Spleen (tissue), 11 donors: ENCODE results near the gene GABPB1. TPM values are rescaled to one million over a fixed set of nuclear protein-coding genes. Genes with fewer than 3 reads are reported as not detected.

Experiments used
- DNase-seq: peaks from one replicate; pipeline ENCODE4 v3.0.0-alpha.2; 2020
- H3K27ac ChIP-seq, 8 donors: fragments of 200-600 bp; sonication (generic) in 7 of 8; 1 replicate in 4 of 8; 2 replicates in 4 of 8; pipeline versions ENCODE4 v1.5.0 to v1.8.0; 2016 to 2021; ENCODE audit warnings: inconsistent platforms in 4 of 8, mild to moderate bottlenecking in 4 of 8, moderate library complexity in 1 of 8
- H3K27me3 ChIP-seq, 7 donors: fragments of 200-600 bp; sonication (generic) in 6 of 7; replicated peaks in 1 of 7; 1 replicate in 4 of 7; 2 replicates in 3 of 7; pipeline versions ENCODE4 v1.5.0 to v1.8.0; 2016 to 2021; ENCODE audit warnings: inconsistent platforms in 3 of 7, mild to moderate bottlenecking in 1 of 7
- H3K36me3 ChIP-seq, 6 donors: fragments of 200-600 bp; sonication (generic) in 5 of 6; 1 replicate in 4 of 6; 2 replicates in 2 of 6; pipeline versions ENCODE4 v1.5.0 to v1.8.0; 2016 to 2021; ENCODE audit warnings: inconsistent platforms in 2 of 6
- H3K4me1 ChIP-seq, 6 donors: fragments of 200-600 bp; sonication (generic) in 5 of 6; 1 replicate in 3 of 6; 2 replicates in 3 of 6; pipeline versions ENCODE4 v1.5.0 to v1.8.0; 2016 to 2021; ENCODE audit warnings: inconsistent platforms in 3 of 6
- H3K4me3 ChIP-seq, 8 donors: fragments of 200-600 bp; sonication (generic) in 7 of 8; 1 replicate in 4 of 8; 2 replicates in 4 of 8; pipeline versions ENCODE4 v1.5.0 to v1.8.0; 2016 to 2021; ENCODE audit warnings: inconsistent platforms in 4 of 8, mild to moderate bottlenecking in 4 of 8, moderate library complexity in 2 of 8
- H3K9me3 ChIP-seq, 8 donors: fragments of 200-600 bp; sonication (generic) in 7 of 8; 1 replicate in 4 of 8; 2 replicates in 4 of 8; pipeline versions ENCODE4 v1.5.0 to v1.8.0; 2016 to 2021; ENCODE audit warnings: inconsistent platforms in 4 of 8
- POLR2A ChIP-seq, 3 donors: fragments of 450-650 bp; IDR thresholded peaks; one replicate each; pipeline ENCODE4 v1.5.1; 2017; ENCODE audit warnings: antibody characterized with exemption in 3 of 3, mild to moderate bottlenecking in 1 of 3
- POLR2AphosphoS5 ChIP-seq, 3 donors: sonication (generic); formaldehyde crosslinking; IDR thresholded peaks; one replicate each; pipeline ENCODE4 v1.5.1; 2017; ENCODE audit warnings: antibody characterized with exemption in 3 of 3
- WGBS, 5 donors: extraction: QIAGEN DNeasy Blood & Tissue Kit in 3 of 5; methylation state at CpG; one replicate each; pipeline versions ENCODE4 v1.1.5 to v1.1.7; 2013 to 2018; 5-methylcytosine and 5-hydroxymethylcytosine counted together
- intact Hi-C: fragments of 100-400 bp; cut with DNase I; formaldehyde crosslinking; loops from one replicate; pipeline ENCODE4 v1.15.0; 2023; ENCODE audit warnings: low total_unique reads
- polyA plus RNA-seq, 3 donors: library from polyadenylated mRNA; stranded (reverse); fragments of 200-250 nt; gene quantifications; one replicate each; pipeline ENCODE4 v1.2.1, GENCODE V29; 2013
- total RNA-seq, 7 donors: library from RNA; depleted of rRNA in 3 of 7; stranded (reverse); fragments of >200 nt in 3 of 7; fragmentation: NEBNext Ultra II Directional in 4 of 7; extraction: Animal tissue kit (Norgen Biotek cat#: 25700) in 4 of 7; gene quantifications; one replicate each; pipeline versions ENCODE4 v1.1.0 to v1.2.1, GENCODE V29; 2016 to 2021
- TF ChIP-seq, protein P1 (sequence below), 11 experiments: fragments of 200-600 bp in 7 of 11; fragments of 450-650 bp in 4 of 11; sonication (generic) in 4 of 11; IDR thresholded peaks in 8 of 11; conservative IDR thresholded peaks in 3 of 11; 1 replicate in 7 of 11; 2 replicates in 4 of 11; pipeline versions ENCODE4 v1.4.0 to v1.8.0; 2016 to 2021; ENCODE audit warnings: antibody characterized with exemption in 11 of 11, inconsistent platforms in 4 of 11, mild to moderate bottlenecking in 1 of 11
- donor health status: healthy with polysubstance abuse.
- donor health status: DM: no; HTN: no; CAD: no; lungs with moderate emphysema.
- donor health status: DM: no; HTN: no; CAD: no.
- donor health status: Bipolar disorder and iron deficiency.
- donor health status: healthy.
- donor health status: DM: no; HTN: no; CAD: no.
- donor health status: DM: yes; HTN: yes; CAD: no.

The GABPB1 gene
- total and polyA plus RNA-seq, 10 donors = 7.7 to 36.9 (median 21.8) TPM

DNA sequence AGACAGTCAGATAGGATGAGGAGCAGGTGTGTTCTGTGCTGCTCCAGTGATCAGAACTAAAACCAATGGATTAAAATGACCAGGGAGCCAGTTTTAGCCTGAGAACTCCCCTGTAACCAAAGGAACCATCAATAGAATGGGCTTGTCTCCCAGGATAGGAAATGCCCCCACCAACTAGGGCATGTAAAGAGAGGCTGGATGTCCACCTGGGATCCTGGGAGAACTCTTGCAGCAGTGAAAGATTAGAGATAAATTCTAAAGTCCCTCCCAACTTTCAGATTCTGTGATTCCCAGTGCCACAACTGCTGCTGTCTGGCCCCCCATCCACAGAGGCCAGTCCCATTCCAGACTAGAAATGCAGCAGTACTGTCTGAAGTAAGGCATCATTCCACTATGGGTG lies 123.2 kb downstream of the GABPB1 start:
- Histone ChIP-seq H3K9me3 (no peaks in the 10 kb centered on the region), H3K36me3 (peaks cover 0 to 11% (median 0%) of the 10 kb centered on the region in 6 donors), H3K4me1 (no peaks in the 10 kb centered on the region), H3K27me3 (no peaks in the 10 kb centered on the region), H3K27ac (no peak overlapping the region), H3K4me3 (no peak overlapping the region)
- TF ChIP-seq POLR2A (IDR thresholded peaks at IDR 0.05) = no peak
- TF ChIP-seq POLR2AphosphoS5 (IDR thresholded peaks at IDR 0.05) = no peak
- TF ChIP-seq, protein P1, sequence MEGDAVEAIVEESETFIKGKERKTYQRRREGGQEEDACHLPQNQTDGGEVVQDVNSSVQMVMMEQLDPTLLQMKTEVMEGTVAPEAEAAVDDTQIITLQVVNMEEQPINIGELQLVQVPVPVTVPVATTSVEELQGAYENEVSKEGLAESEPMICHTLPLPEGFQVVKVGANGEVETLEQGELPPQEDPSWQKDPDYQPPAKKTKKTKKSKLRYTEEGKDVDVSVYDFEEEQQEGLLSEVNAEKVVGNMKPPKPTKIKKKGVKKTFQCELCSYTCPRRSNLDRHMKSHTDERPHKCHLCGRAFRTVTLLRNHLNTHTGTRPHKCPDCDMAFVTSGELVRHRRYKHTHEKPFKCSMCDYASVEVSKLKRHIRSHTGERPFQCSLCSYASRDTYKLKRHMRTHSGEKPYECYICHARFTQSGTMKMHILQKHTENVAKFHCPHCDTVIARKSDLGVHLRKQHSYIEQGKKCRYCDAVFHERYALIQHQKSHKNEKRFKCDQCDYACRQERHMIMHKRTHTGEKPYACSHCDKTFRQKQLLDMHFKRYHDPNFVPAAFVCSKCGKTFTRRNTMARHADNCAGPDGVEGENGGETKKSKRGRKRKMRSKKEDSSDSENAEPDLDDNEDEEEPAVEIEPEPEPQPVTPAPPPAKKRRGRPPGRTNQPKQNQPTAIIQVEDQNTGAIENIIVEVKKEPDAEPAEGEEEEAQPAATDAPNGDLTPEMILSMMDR (IDR thresholded peaks at IDR 0.05 in 8 of 11, conservative IDR thresholded peaks at IDR 0.05 in 3 of 11) = no peak
- DNase-seq = no peak
- intact Hi-C loops = no loop called here

GRCh38 chr15:50229336-50229735 lies 125.7 kb downstream of the GABPB1 start:
- no peaks in the 10 kb centered on the region for H3K9me3 ChIP-seq
- DNase-seq = no peak
- H3K4me1 ChIP-seq = no peaks in the 10 kb centered on the region
- H3K4me3 ChIP-seq = no peak overlapping the region
- TF ChIP-seq, protein P1 (IDR thresholded peaks at IDR 0.05 in 8 of 11, conservative IDR thresholded peaks at IDR 0.05 in 3 of 11) = no peak
- TF ChIP-seq POLR2A (IDR thresholded peaks at IDR 0.05) = no peak
- no peak overlapping the region for H3K27ac ChIP-seq
- 73 to 95% (median 82%) methylated on average over 3 of the region's 3 CpGs for WGBS, 5 donors
- no peaks in the 10 kb centered on the region for H3K27me3 ChIP-seq
- H3K36me3 ChIP-seq = peaks cover 0 to 11% (median 0%) of the 10 kb centered on the region in 6 donors
- intact Hi-C loops = no loop called here

DNA sequence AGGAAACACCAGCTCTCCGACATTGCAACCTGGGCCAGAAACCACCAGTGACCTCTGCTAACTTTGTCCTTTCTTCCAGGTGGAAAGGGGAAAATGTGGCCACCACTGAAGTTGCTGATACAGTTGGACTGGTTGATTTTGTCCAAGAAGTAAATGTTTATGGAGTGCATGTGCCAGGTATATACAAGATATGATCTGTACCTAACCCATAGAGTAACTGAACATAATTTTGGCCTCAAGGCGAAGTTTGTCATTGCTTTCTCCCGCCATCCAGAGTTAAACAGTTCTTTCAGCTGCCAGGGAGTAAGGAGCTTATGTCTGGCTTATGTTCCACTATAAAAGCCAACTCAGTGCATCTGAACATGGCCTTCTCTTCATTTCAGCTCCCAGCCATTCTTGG lies 126.1 kb downstream of the GABPB1 start:
- intact Hi-C loops = no loop called here
- TF ChIP-seq, protein P1 (IDR thresholded peaks at IDR 0.05 in 8 of 11, conservative IDR thresholded peaks at IDR 0.05 in 3 of 11) = no peak
- TF ChIP-seq POLR2AphosphoS5 (IDR thresholded peaks at IDR 0.05) = no peak
- no peak for TF ChIP-seq POLR2A (IDR thresholded peaks at IDR 0.05)
- Histone ChIP-seq H3K36me3 (peaks cover 0 to 14% (median 0%) of the 10 kb centered on the region in 6 donors), H3K4me1 (no peaks in the 10 kb centered on the region), H3K27me3 (no peaks in the 10 kb centered on the region), H3K9me3 (no peaks in the 10 kb centered on the region), H3K4me3 (no peak overlapping the region), H3K27ac (no peak overlapping the region)
- no peak for DNase-seq
- 94 to 98% (median 95%) methylated on average over 3 of the region's 3 CpGs for WGBS, 5 donors

GRCh38 chr15:50227076-50227475 lies 127.9 kb downstream of the GABPB1 start:
- Histone ChIP-seq H3K4me1 (no peaks in the 10 kb centered on the region), H3K36me3 (peaks cover 0 to 22% (median 0%) of the 10 kb centered on the region in 6 donors), H3K4me3 (no peak overlapping the region), H3K27me3 (no peaks in the 10 kb centered on the region), H3K9me3 (no peaks in the 10 kb centered on the region), H3K27ac (no peak overlapping the region)
- 91 to 94% (median 92%) methylated on average over 5 of the region's 5 CpGs for WGBS, 5 donors
- intact Hi-C loops = no loop called here
- TF ChIP-seq POLR2A (IDR thresholded peaks at IDR 0.05) = no peak
- TF ChIP-seq, protein P1 (IDR thresholded peaks at IDR 0.05 in 8 of 11, conservative IDR thresholded peaks at IDR 0.05 in 3 of 11) = no peak
- no peak for TF ChIP-seq POLR2AphosphoS5 (IDR thresholded peaks at IDR 0.05)
- DNase-seq = no peak
